Breast epithelium (tissue), 3 donors: ENCODE measurements around the gene LHX1.

Experiments used
- CTCF ChIP-seq, 3 donors: fragments of 450-650 bp; IDR thresholded peaks; one replicate each; pipeline ENCODE4 v1.5.1; 2016 to 2017; ENCODE audit warnings: antibody characterized with exemption in 3 of 3, mild to moderate bottlenecking in 3 of 3, moderate library complexity in 3 of 3
- POLR2A ChIP-seq: fragments of 450-650 bp; IDR thresholded peaks from one replicate; pipeline ENCODE4 v1.6.1; 2016; ENCODE audit warnings: antibody characterized with exemption, mild to moderate bottlenecking, moderate library complexity
- POLR2AphosphoS5 ChIP-seq, 3 donors: sonication (generic); formaldehyde crosslinking; IDR thresholded peaks; one replicate each; pipeline ENCODE4 v1.6.1; 2017; ENCODE audit warnings: antibody characterized with exemption in 3 of 3

- no peak for TF ChIP-seq POLR2AphosphoS5 (IDR thresholded peaks at IDR 0.05)
- no peak for TF ChIP-seq CTCF (IDR thresholded peaks at IDR 0.05)
- TF ChIP-seq POLR2A = no peak
Measured at GRCh38 chr17:36942019-36942599, 4.8 kb downstream of the LHX1 start.
